Right ventricle myocardium inferior (tissue), 1 donor: ENCODE data around the gene AMER1. TPM values are rescaled to one million over a fixed set of nuclear protein-coding genes. Genes with fewer than 3 reads are reported as not detected.

ENCODE experiments used
- ATAC-seq: fragments of 200-7000 bp; cut with Tn5 transposase; one replicate; pipeline ENCODE4 v1.9.1; 2020; ENCODE audit warnings: mild to moderate bottlenecking, moderate library complexity
- DNase-seq: peaks from one replicate; pipeline ENCODE4 v3.0.0; 2021; ENCODE audit errors: missing footprints
- intact Hi-C: fragments of 100-400 bp; cut with DNase I; formaldehyde crosslinking; loops from one replicate; pipeline ENCODE4 v1.11.0; 2022
- total RNA-seq: library from RNA; stranded (reverse); fragmentation: NEBNext Ultra II Directional; extraction: Animal tissue kit (Norgen Biotek cat#: 25700); gene quantifications from one replicate; pipeline ENCODE4 v1.2.1, GENCODE V29; 2021
- donor health status: DM: no; HTN: yes; CAD: no; lungs with severe emphysema.

The AMER1 gene
- total RNA-seq, 1 donor from 2014 or later: 4.1 TPM

DNA sequence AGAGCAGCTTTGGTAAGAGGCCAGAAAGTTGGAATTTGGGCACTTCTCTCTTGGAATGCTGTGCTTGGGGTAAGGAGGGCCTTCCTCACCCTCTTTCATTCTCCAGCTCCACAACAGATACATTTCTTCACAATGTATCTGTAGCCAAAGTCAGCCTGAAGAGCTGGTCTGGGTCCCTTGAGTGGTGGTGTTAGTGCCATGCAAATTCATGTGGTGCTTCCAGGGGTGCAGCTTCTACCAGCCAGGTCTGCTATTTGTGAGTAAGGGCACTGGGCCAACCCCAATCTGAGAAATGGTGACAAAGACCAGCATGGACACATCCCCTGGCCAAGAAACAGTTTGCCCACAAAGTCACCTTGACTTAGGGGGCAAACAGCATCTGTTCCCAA lies 17.8 kb downstream of the AMER1 start:
- intact Hi-C loops: no loop called here
- no peak for DNase-seq
- no peak for ATAC-seq

DNA sequence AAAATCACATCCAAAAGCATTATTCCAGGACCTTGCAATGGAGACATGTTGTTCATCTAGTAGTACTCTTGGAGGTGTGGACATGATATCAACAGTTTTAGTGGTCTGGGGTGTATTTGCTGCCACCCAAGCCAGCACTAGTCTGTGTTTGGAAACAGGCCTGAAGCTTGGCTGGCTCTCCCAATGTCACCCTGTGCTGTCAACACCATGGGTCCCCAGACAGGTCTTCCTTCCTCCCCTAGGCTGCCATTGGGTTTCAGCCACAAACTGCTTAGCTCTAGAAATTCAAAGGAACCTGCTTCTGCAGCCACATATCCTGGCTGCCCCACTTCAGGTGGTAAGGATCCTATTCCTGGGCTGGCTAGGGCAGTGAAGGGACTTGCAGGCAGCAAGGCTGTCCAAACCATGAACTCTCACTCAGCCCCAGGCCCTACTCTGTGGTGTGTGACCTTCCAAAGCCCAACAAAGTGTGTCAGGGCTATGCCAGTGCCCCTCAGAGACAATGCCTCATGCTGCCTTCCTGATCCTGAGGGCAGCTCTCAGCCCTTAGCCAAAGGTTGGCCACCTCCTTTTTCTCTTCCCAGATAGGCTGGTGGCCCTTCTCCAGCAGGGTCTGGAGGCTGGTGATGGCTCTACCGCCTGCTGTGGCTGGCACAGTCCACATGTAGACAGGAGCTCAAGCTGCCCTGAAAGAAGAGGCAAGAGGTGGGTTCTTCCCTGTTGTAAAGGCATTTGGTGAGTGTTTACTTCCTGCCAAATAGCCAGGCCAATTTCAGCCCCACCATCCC lies 18.3 kb downstream of the AMER1 start:
- intact Hi-C loops: no loop called here

DNA sequence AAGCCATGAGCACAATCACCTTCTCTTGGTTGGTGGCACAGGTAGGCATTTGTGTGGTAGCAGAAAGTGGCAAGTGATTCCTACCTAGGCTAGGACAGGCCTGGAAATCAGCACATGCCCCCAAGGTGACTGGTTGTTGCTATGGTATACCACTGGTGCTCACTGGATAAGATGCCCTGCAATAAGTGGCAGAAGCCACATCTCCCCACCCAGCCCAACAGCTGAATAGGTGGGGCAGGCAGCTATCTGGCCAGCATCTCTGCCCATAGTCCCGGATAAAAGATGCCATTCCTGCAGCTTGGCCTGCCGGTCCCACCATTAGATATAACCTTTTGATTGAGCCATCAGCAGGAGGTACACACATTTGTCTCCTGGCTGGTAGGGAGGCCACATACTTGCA lies 21.1 kb downstream of the AMER1 start:
- no peak for ATAC-seq

More for the DNA sequence above, 18.3 kb downstream of the AMER1 start:
- ATAC-seq (peak; percentile 96), DNase-seq (no peak)

DNA sequence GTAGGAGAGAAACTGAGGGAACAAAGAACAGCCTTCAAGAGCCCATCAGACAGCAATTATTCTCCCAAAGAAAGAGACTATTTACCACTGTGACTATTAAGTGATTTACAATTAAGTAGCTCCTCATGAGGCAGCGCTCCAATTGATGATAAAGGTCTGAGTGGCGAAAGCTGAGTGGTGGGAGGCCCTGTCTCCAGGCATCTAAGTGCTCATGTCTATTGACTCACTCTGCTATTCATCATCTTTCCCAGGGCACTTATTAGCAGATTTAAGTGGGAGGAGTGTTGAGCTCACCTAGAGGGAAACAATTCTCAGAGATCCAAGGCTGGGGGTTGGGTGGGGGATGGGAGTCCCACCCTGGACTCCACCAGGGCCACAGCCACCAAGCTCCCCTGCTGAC lies 23.3 kb downstream of the AMER1 start:
- DNase-seq (no peak), ATAC-seq (no peak)
- intact Hi-C loops: no loop called here

More for the DNA sequence above, 21.1 kb downstream of the AMER1 start:
- intact Hi-C loops: no loop called here
- no peak for DNase-seq

DNA sequence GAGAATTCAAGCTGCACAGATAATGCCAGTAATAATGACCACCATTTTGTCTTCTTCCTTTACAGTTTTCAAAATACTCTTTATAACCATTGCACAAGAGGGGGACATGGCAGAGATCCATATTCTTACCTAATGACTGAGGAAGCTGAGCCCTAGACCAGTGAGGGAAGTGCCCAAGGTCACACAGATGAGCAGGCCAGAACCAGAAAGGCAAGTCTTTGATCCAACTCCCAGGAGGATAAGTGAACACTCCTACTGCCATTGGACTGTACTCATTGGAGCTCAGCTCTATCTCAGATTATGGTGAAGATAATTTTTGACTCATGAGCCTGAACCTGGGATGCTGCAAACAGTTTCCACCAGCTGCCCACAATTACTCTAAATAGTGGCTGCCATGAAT lies 28.6 kb downstream of the AMER1 start:
- no peak for ATAC-seq
- intact Hi-C loops: no loop called here
- DNase-seq: no peak

DNA sequence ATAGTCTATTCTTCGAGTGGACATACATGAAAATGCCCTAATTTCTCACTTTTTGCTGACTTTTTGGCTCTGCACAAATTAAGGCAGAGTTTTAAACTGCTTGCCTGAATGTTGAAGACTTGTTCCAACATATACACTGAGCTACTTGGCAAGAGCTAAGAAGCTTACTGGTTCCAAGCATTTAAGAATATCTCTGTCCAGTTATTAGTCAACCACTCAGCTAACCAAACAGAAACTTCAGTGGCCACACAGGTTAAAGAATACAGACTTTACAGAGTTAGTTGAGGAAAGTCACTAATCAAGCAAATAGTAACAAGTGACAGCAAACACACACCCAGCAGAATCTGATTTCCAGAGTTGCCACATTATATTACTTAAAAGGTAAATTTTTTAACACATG lies 35.5 kb downstream of the AMER1 start:
- intact Hi-C loops: no loop called here
- ATAC-seq: no peak
- no peak for DNase-seq

DNA sequence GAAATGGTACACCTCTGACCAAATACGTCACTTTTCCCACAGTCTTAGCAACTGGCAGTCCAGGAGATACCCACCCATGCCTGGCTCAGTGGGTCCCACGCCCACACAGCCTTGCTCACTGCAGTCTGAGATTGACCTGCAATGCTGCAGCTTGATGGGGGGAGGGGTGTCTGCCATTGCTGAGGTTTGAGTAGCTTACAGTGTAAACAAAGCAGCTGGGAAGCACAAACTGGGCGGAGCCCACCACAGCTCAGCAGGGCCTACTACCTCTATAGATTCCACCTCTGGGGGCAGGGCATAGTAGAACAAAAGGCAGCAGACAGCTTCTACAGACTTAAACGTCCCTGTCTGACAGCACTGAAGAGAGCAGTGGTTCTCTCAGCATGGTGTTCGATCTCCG lies 52.7 kb downstream of the AMER1 start:
- DNase-seq: no peak
- intact Hi-C loops: no loop called here
- ATAC-seq: no peak

DNA sequence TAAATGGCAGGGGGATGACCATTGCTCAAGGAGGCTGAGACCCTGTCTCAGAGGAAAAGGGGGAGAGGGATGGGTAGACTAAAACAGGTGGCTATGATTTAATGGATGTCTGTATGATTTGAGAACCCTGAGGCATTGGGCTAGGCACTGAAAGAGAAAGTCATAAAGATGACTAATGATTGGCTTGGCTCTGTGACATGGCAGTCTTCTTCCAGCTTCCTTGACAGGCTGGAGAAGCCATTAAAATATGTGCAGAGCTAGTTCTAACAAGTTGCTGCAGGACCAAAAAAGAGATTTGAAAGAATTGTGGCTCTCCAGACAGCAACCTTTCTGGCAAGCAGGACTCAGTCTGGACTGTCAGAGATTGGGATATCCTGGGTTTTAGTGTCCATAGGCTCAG lies 53.6 kb downstream of the AMER1 start:
- ATAC-seq (no peak), DNase-seq (no peak)
- intact Hi-C loops: no loop called here

DNA sequence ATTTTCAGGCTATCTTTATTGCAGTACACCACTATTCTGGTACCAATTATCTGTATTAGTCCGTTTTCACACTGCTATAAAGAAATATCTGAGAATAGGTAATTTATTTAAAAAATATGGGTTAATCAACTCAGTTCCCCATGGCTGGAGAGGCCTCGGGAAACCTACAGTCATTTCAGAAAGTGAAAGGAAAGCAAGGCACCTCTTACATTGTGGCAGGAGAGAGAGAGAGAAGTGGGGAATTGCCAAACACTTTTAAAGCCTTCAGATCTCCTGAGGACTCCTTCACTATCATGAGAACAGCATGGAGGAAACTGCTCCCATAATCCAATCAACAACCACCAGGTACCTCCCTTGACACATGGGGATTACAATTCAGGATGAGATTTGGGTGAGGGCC lies 54.7 kb downstream of the AMER1 start:
- DNase-seq: no peak
- intact Hi-C loops: no loop called here
- ATAC-seq: no peak

Other genes with a start within 250 kb of the AMER1 start
- gene ASB12, start 24.9 kb upstream of the AMER1 start, total RNA-seq: 2.5 TPM
- gene MTMR8, start 189.7 kb upstream of the AMER1 start, total RNA-seq: 0.41 TPM